Measurements from ENCODE around the gene FHIT.

DNA sequence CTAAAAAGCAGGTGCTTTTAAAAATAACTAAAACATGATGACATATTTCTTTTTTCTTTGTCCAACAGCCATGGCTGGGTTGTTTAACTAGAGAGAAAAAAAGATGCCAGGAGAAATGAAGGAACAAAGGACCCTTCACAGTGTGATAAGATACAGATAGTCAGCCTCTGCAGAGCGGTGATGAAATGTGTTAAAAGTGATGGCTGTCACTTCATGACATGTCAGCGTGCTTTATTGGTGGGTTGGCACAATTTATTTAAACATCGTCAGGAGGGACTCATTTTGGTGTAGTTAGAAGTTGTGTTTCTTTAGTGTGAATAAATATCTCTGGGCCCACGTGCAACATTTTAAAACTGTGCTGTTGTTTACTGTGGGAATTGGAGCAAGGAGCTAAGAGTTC lies 1314.1 kb downstream of the FHIT start:
- TF ChIP-seq, protein P1, sequence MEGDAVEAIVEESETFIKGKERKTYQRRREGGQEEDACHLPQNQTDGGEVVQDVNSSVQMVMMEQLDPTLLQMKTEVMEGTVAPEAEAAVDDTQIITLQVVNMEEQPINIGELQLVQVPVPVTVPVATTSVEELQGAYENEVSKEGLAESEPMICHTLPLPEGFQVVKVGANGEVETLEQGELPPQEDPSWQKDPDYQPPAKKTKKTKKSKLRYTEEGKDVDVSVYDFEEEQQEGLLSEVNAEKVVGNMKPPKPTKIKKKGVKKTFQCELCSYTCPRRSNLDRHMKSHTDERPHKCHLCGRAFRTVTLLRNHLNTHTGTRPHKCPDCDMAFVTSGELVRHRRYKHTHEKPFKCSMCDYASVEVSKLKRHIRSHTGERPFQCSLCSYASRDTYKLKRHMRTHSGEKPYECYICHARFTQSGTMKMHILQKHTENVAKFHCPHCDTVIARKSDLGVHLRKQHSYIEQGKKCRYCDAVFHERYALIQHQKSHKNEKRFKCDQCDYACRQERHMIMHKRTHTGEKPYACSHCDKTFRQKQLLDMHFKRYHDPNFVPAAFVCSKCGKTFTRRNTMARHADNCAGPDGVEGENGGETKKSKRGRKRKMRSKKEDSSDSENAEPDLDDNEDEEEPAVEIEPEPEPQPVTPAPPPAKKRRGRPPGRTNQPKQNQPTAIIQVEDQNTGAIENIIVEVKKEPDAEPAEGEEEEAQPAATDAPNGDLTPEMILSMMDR (IDR thresholded peaks at IDR 0.05; ENCODE audit: low read depth, low read length): no peak
- no peak for TF ChIP-seq EZH2phosphoT487 (IDR thresholded peaks at IDR 0.05; ENCODE audit: low read depth)
